IPS DF 6.9 (cell line): ENCODE measurements around the gene USF1.
"Not testable (repeated sequence)": the region's sequence is repeated elsewhere in the genome, so short reads cannot be mapped to it uniquely, and the experiment has no call there.

Experiments
- DNase-seq: peaks from one replicate; pipeline ENCODE4 v3.0.0-alpha.2; 2013; ENCODE audit warnings: low read depth, low spot score
- H3K27ac ChIP-seq: one replicate; pipeline ENCODE4 v1.5.1; 2013; ENCODE audit warnings: low read length, control low read depth
- H3K27me3 ChIP-seq: 2 replicates; pipeline ENCODE4 v1.6.1; 2013; ENCODE audit warnings: mild to moderate bottlenecking, low read length; ENCODE audit not compliant: control insufficient read depth, insufficient read depth
- H3K36me3 ChIP-seq: 2 replicates; pipeline ENCODE4 v1.6.1; 2013; ENCODE audit warnings: low read length; ENCODE audit not compliant: control insufficient read depth, insufficient read depth
- H3K4me1 ChIP-seq: 2 replicates; pipeline ENCODE4 v1.6.1; 2013; ENCODE audit warnings: low read length; ENCODE audit not compliant: control insufficient read depth, insufficient read depth
- H3K4me3 ChIP-seq: 2 replicates; pipeline ENCODE4 v1.5.1; 2013; ENCODE audit warnings: mild to moderate bottlenecking, low read length
- H3K9me3 ChIP-seq: 2 replicates; pipeline ENCODE4 v1.6.1; 2013; ENCODE audit warnings: low read length, inconsistent platforms; ENCODE audit not compliant: control insufficient read depth, insufficient read depth
- WGBS: extraction: QIAGEN DNeasy Blood & Tissue Kit; methylation state at CpG from one replicate; pipeline ENCODE4 v1.1.7; 2013; ENCODE audit warnings: mixed read lengths, missing lambda C conversion rate; ENCODE audit not compliant: insufficient read length, insufficient coverage; 5-methylcytosine and 5-hydroxymethylcytosine counted together

USF1 gene

DNA sequence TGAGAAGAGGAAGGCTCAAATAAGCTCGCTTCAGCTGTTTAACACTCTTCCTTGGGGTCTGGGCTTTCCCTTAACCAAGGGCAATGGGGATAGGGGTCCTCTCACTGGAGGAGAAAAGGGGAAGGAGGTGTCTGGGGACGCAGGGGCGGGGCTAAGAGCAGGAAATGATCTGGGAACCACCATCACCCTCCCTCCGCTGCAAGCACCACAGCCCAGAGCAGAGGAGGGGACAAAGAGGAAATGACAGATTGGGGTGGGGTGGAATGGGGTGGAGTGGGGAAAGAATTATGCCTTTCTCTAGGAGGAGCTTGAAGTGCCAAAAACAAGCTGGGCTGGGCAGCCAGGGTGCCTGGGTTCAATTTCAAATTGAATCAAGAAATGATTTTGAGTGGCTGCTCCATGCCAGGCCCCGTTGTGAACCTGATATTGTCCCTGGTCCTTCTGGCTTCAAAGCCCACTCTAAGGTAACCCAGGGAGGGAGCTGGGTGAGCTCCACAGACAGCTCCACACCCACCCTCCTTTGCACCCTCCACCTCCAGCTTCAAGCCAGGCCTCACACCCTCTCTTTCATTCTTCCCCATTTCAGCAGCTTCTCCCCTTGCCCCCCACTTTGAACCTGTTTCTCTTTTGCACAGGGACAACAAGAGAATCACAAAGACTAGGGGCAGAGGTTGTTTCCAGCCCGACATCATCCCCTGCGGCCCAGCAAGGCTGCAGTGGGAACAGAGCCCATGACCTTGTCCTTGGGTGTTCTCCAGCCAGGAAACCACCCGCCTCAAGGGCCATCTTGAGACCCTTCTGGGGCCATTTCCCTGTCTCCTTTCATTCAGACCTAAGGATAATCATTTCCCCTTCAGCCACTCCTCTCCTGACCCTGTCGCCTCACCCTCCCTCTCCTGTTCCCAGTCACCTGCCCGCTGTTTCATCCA is 22.8 kb upstream of the USF1 start:
- H3K27ac ChIP-seq, result no peak overlapping the region
- DNase-seq, result no peak

DNA sequence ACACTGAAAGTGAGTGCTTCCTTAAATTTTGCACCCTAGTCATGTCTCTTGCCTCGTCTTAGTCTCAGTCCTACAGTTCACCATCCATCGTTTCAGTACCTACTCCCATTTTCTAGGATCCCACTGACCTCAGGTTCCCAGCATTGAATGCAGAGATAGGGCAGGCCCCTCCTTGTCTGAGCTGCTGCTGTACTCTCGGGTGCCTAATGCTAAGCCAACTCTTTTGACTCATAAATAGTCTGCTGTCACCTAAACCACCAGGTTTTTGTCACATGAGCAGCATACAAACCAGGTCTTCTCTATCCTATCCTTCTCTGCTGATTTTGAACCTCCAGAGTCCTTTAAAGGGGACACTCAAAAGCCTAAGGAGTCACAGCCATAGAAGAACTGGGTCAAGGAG is 20.9 kb upstream of the USF1 start:
- Histone ChIP-seq H3K9me3 (no peaks in the 10 kb centered on the region), H3K4me3 (no peak overlapping the region), H3K36me3 (no peaks in the 10 kb centered on the region), H3K27me3 (no peaks in the 10 kb centered on the region), H3K4me1 (no peaks in the 10 kb centered on the region; the same call in 1 of the 2 replicates), H3K27ac (no peak overlapping the region)
- WGBS, result no CpG with 5 or more reads among the region's 3 CpGs
- no peak for DNase-seq

More for the DNA sequence above, 22.8 kb upstream of the USF1 start:
- no CpG with 5 or more reads among the region's 10 CpGs for WGBS
- no peaks in the 10 kb centered on the region; the same call in 1 of the 2 replicates for H3K4me1 ChIP-seq
- H3K9me3 ChIP-seq, result no peaks in the 10 kb centered on the region
- no peak overlapping the region for H3K4me3 ChIP-seq
- H3K36me3 ChIP-seq, result no peaks in the 10 kb centered on the region
- H3K27me3 ChIP-seq, result no peaks in the 10 kb centered on the region

DNA sequence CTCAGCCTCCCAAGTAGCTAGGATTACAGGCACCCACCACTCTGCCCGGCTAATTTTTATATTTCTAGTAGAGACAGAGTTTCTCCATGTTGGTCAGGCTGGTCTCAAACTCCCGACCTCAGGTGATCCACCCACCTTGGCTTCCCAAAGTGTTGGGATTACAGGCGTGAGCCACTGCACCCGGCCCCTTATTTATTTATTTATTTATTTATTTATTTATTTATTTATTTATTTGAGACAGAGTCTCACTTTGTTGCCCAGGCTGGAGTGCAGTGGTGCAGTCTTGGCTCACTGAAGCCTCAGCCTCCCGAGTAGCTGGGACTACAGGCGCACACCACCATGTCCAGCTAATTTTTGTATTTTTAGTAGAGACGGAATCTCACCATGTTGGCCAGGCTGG is 19.9 kb upstream of the USF1 start:
- no CpG with 5 or more reads among the region's 7 CpGs for WGBS
- not testable (repeated sequence) for H3K9me3 ChIP-seq, DNase-seq, H3K27me3 ChIP-seq, H3K36me3 ChIP-seq, H3K4me3 ChIP-seq, H3K27ac ChIP-seq, H3K4me1 ChIP-seq

DNA sequence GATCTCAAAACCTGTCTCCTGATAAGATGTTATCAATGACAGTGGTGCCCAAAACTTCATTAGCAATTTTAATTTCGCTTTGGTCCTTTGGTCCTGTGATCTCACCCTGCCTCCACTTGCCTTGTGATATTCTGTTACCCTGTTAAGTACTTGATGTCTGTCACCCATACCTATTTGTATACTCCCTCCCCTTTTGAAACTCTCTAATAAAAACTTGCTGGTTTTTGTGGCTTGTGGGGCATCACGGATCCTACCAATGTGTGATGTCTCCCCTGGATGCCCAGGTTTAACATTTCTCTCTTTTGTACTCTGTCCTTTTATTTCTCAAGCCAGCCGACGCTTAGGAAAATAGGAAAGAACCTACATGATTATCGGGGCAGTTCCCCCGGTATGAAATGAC is 18.2 kb upstream of the USF1 start:
- not testable (repeated sequence) for H3K4me3 ChIP-seq, H3K36me3 ChIP-seq, H3K9me3 ChIP-seq, H3K4me1 ChIP-seq, H3K27ac ChIP-seq, H3K27me3 ChIP-seq, DNase-seq
- WGBS, result no CpG with 5 or more reads among the region's 6 CpGs

DNA sequence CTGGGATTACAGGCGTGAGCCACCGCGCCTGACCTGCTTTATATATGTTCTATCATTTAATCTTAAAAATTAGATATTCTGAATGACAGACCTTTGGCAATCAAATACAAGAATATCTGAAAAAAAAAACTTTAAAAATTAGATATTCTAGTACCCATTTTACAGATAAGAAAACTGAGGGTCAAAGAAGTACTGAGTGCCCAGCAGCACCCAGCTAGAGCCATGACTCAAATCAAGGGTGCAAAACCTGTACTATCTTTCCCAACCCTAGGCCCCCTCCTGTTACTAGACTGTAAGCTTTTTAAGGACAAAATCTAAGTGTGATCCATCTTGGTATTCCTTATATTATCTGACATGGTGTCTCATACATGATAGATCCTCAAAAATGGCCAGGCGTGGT is 15.6 kb upstream of the USF1 start:
- H3K27ac ChIP-seq, result no peak overlapping the region
- H3K36me3 ChIP-seq, result no peaks in the 10 kb centered on the region
- no CpG with 5 or more reads among the region's 4 CpGs for WGBS

DNA sequence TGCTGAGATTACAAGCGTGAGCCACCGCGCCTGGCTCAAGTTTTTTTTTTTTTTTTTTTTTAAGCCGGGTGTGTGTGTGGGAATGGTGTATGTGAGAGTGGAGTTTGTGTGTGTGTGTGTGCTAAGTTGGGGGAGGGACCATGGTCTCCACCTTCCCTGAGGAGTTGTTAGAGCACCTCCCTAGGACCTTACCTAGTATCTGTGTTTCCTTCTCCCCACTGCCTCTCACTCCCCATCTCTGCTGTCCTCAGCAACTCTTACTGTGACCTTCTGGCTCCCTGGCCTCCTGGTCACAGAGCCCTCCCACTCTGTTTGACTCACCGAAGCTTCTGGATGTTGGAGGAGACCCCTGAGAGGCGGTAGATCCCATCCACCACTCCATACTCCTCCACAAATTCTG is 13.5 kb upstream of the USF1 start:
- H3K27ac ChIP-seq, result no peak overlapping the region
- no peaks in the 10 kb centered on the region for H3K27me3 ChIP-seq
- DNase-seq, result no peak
- no peaks in the 10 kb centered on the region for H3K4me1 ChIP-seq
- no CpG with 5 or more reads among the region's 6 CpGs for WGBS
- H3K9me3 ChIP-seq, result no peaks in the 10 kb centered on the region
- H3K4me3 ChIP-seq, result no peak overlapping the region
- no peaks in the 10 kb centered on the region for H3K36me3 ChIP-seq

More for the DNA sequence above, 15.6 kb upstream of the USF1 start:
- DNase-seq, result no peak
- no peaks in the 10 kb centered on the region for H3K27me3 ChIP-seq
- no peaks in the 10 kb centered on the region for H3K4me1 ChIP-seq
- H3K9me3 ChIP-seq, result no peaks in the 10 kb centered on the region
- H3K4me3 ChIP-seq, result no peak overlapping the region

DNA sequence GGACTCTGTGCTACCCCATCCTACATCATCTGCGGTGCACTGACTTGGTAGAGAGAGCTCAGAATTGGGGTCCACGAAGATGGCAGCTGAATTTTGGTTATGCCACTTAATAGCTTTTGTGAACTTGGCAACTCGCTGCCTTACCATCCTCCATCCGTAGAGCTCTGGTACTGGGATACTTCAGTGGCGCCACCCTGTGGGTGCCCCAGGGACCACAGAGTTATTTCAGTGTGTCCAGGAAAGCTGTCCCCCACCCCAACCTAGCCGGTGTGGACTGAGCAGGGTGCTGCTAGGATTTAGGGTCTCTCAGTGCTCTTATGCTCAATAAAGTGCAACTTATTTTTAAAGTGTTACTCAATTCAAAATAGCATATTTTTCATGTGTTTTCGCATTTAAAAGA is 9.0 kb upstream of the USF1 start:
- no peak for DNase-seq
- Histone ChIP-seq H3K27me3 (no peaks in the 10 kb centered on the region), H3K36me3 (no peaks in the 10 kb centered on the region), H3K27ac (no peak overlapping the region), H3K4me3 (no peak overlapping the region), H3K4me1 (no peaks in the 10 kb centered on the region), H3K9me3 (no peaks in the 10 kb centered on the region)
- WGBS, result no CpG with 5 or more reads among the region's 7 CpGs

DNA sequence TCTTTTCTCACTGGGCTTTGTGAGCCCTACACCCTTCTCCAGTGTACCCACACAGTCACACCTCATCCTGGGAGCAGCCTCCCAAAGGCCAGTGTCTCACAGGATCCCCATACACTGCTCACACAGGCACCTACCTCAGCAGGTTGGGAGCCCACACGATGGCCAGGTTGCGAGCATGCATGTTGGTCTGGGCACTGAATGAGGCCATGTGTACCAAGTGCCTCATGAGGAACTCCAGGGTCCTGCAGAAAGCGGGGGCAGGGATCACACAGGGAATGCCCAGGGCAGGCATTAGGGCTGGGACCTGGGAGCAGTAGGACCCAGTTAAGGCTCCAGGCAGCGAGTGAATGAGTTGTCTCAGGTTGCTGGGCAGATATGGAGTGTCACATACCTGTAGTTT is 8.5 kb upstream of the USF1 start:
- Histone ChIP-seq H3K27me3 (no peaks in the 10 kb centered on the region), H3K36me3 (no peaks in the 10 kb centered on the region), H3K27ac (no peak overlapping the region), H3K4me3 (no peak overlapping the region), H3K9me3 (no peaks in the 10 kb centered on the region), H3K4me1 (no peaks in the 10 kb centered on the region)
- WGBS, result no CpG with 5 or more reads among the region's 4 CpGs
- no peak for DNase-seq

DNA sequence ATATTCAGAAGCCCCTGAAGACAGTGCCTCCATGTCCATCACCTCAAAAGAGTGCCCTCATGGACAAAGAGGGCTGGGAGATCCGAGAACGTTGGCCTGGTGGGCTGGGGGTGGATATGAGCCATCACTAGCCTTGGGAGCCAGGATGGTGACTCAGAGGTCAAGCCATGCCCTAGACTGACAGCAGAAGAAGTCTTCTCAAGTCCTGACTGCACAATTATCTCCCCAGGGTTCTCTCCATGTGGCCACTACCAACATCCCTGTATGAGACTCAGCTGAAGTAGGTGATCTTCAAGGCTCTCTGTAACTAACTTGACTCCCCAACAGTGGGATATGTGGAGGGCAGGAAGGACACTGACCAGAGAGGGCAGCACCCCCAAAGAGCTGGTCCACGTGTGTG is 7.1 kb upstream of the USF1 start:
- no CpG with 5 or more reads among the region's 3 CpGs for WGBS
- H3K4me1 ChIP-seq, result no peaks in the 10 kb centered on the region
- no peak overlapping the region for H3K27ac ChIP-seq
- H3K27me3 ChIP-seq, result no peaks in the 10 kb centered on the region
- H3K4me3 ChIP-seq, result no peak overlapping the region
- H3K36me3 ChIP-seq, result no peaks in the 10 kb centered on the region
- no peaks in the 10 kb centered on the region for H3K9me3 ChIP-seq
- no peak for DNase-seq

DNA sequence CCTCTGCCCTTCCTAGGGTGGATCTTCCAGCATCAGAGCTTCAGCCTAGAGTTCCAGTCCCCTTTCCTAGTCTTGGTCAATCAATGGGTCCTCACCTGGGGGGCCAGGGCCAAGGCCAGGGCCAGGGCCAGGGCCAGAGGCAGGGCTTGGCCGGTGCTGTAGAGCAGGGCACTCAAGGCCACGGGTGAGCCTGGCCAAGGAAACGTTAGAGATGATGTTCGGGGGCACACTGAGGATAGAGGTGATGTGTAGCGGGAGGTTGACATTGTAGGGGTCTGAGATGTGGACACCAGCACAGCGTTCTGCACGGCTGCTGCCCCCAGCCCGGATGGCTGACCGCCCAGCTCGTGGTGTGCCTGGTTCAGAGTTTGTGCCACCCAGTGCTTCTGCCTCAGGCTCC is 5.4 kb upstream of the USF1 start:
- Histone ChIP-seq H3K9me3 (no peaks in the 10 kb centered on the region), H3K27ac (no peak overlapping the region), H3K4me1 (no peaks in the 10 kb centered on the region; the same call in 1 of the 2 replicates), H3K4me3 (no peak overlapping the region), H3K36me3 (no peaks in the 10 kb centered on the region), H3K27me3 (no peaks in the 10 kb centered on the region)
- WGBS, result no CpG with 5 or more reads among the region's 10 CpGs
- DNase-seq, result no peak
